GM19467 (cell line): ENCODE data around the gene HOXD8.

Source experiments
- ATAC-seq: cut with Tn5 transposase; IDR thresholded peaks from one replicate; pipeline ENCODE4 v1.9.1; 2021; ENCODE audit warnings: mild to moderate bottlenecking, moderate library complexity; ENCODE audit not compliant: unreplicated experiment

Gene HOXD8

GRCh38 chr2:176157499-176158185, 28.1 kb downstream of the HOXD8 start:
- ATAC-seq: no peak

DNA sequence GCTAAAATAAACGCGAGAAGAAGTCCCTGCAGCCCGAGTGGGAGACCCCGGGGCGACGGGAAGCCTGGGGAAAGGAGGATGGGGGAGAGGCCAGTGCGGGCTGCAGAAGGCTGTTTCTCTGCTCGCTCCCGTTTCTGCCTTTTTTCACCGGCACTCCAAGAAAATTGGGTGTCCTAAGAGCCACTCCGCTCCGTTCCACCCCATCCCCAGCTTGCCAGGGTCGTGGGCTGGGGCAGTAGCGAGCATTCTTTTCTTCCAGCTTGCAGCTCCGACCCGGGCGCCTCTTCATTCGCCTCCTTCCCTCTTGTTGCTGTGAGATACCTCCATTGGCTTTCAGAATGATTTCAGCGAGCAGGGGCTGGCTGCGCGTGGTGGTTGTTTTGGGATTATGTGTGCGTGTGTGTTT, 28.7 kb downstream of the HOXD8 start:
- no peak for ATAC-seq

DNA sequence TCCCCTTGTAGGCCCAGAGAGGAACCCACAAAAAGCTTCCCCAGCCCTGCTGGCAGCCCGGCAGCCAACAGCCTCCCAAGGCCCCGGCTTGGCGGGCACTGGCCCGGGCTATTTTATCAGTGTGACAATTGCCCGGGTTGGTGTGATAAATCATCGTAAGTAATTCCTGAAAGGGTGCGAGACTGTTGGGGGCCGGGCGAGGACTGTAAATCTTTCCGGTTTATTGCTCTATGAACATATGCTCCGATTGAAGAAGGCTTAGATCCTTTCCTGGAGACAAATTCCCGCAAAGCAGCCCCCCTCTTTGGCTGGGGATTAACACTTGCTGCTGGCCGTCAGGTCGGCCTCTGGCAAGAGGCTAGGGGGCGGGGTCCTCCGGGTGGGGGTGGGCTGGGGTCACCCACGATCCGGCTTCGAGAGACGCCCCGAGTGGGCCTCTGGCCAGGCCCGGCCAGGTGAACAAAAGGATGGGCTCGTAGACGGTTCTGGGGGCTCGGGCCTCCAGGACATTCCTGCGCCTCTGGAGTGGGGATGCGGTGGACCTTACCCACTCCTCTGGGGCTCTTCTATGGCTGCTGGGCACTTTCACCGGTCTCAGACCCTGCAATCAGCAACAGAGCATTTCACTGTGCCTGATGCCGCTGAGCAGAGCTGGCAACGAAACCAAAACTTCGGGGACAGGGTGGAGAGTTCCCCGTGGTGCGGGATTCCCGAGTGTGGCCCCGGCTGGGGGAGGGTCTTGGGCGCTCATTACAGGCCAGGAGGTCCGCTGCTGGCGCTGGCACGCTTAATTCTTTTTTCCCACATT, 29.6 kb downstream of the HOXD8 start:
- ATAC-seq: no peak

- ATAC-seq: no peak
These were observed 30.3 kb downstream of the HOXD8 start for GRCh38 chr2:176159663-176160250.

DNA sequence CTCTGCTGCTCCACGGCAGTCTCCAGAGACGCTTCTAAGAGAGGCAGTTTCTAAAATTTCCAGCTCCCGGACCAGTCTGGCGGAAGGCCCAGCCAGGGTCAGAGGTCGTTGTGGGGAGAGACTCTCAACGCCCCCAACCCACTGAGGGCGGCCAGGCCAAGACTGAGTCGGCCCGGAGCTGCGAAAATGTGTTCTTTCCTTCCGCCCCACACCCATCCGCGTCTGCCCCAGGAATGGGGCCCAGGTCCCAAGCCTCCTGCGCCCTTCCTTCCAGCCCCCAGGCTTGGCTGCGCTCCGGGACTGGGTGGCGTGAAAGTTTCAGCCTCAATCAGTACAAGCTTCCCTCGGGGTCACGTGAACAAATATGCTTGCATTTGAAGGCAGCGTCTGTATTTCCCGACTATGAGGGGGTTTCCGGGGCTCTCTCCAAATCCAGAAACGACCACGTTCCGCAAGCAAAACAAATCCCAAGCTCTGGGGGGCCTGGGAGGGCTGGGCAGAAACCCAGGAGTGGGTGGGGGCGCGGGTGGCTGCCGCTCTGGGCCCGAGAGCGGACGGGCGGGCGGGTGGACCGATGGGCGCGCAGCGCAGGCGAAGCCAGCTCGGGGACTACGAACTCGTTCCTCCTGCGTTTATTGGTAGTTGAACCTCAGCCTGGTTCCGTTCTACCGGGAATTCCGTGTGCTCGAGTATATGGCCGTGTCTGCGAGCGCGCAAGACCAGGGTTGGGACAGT, 30.9 kb downstream of the HOXD8 start:
- no peak for ATAC-seq

- no peak for ATAC-seq
These were observed 31.7 kb downstream of the HOXD8 start for GRCh38 chr2:176160986-176161824.

DNA sequence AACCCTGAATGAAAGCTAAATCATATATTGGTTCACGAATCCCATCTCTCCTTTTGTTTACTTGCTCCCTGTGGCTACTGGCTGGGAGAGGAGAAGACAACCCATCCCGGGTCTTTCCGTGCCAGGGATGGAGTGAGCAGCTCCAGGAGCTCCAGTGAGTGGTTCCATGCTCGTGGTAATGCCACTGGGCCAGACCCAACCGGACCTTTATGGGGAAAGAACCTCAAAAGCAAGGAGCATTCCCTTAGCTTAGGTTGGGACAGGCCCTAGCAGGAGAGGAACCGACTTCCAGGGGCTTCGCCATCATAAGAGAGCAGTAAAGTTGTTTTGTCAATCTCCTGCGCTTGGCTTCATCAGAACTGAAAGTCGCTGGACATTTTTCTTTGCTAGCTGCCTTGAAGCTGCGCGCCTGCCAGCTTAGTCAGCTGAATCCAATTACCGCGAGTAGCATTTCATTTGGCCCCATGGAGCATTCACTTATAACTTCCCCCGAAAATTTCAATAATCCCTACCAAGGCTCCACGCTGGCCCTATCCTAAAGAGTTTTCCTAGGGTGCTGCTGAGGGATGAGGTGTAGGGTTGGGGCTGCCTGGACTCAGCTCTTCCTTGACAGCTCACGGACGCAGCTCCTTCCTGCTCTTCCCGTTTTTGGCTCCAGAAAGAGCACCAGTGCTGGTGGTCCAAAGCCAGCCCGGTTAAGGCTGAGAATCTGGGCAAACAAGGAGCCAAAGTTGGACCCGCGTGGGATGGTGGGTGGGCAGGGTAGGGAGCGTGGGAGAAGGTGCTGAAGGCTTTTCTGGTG, 32.5 kb downstream of the HOXD8 start:
- ATAC-seq: no peak

DNA sequence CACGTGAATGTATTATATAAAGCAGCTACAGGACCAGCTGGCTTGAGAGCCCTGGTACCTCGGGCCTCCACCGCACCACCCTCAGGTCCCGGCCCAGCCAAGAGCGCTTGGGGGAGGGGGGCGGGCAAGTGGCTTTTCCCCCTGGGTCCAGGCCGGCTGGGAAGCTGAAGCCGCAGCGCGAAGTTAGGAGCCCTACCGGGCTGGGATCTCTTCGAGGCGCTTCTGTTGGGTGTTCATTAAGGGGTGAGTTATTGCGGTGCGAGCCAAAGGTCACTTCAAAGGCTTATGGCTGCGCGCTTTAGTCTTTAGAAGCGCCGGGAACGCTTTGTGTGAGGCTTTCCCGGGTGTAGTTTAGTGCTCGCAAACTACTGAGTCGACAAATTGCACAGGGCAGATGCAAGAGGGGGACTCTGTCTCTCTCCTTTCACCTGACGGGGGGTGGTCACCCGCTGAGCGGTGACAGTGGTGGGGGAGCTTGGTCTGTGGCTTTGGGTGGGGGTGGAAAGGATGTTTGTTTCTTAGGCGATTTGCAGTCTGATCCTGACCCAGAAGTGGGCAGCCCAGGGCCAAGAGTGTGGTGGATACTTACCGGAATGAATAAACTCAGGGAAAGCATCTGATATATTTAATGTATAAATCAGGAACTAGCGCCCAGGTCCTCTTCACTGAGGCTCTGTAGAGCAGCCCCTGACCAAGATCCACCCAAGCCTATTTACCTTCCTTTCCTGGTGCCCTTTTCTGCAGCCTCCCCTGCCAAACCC, 33.6 kb downstream of the HOXD8 start:
- no peak for ATAC-seq

DNA sequence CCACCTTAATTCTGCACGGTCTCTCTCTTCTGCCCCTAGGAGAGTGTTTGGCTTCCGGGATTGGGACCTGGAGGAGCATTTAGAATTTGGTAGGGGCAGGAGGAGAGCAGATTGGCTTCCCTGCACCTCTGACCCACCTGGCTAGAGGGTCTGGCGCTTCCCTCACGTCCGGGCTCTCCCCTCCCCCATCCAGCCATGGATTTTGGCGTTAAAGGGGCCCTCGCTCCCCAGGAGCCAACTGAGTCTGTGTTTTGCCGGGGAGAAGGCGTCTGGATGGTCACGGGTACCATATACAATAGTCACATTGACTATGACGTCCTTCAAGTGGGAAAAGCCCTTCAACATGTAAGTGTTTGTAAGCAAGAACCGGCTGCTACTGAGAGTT, 34.2 kb downstream of the HOXD8 start:
- ATAC-seq: no peak

DNA sequence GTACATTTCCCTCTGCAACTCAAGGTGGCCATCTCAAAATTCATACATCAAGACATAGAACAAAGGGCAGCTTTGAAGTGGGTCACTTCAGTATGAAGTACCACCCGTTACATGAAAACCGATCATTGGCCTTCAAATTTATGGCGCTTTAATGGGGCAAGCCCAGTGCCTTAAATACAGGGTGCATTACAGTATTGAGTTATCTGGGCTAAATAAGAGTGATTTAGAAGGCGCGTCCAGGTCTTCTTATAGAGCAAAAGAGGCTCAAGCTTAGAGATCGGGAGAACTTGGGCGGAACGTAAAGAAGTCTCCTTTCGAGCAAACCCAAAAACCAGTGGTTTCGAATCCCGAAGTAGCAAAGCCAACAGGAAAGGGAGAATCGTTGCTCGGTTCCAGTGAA, 34.7 kb downstream of the HOXD8 start:
- ATAC-seq: no peak

GRCh38 chr2:176164611-176165369, 35.3 kb downstream of the HOXD8 start:
- no peak for ATAC-seq

DNA sequence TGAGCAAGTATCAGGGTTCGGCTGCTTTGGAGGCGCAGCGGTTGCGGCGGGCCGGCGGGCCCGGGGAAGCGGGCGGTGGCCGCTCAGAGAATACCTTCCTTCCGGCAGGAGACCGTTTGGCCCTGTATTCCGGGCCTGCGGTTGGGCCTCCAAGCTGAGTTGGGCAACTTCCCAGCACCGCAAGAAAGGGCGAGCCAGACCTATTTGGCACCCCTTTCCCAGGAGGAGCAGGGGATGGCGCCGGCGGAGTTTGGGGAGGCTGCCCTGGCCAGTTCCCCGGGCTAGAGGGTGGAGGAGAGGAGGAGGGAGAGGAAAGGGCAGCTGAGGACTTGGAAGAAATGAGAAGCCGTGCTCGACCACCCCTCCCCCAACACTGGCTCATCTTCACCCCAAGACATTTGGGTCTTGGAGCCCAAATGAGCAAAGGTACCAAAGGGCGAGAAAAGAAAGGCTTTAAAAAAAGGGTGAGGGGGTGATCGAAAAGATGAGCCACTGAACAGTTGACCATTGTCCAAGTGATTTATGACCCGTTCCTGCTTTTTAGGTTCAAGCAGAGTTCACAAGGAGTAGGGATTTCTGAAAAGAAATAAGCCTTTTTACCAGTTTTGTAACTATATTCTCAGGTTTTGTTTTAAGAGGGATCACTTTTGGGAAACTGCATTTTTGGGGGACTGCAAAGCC, 36.0 kb downstream of the HOXD8 start:
- no peak for ATAC-seq

- ATAC-seq: no peak
These were observed 36.8 kb downstream of the HOXD8 start for GRCh38 chr2:176166272-176166671.

DNA sequence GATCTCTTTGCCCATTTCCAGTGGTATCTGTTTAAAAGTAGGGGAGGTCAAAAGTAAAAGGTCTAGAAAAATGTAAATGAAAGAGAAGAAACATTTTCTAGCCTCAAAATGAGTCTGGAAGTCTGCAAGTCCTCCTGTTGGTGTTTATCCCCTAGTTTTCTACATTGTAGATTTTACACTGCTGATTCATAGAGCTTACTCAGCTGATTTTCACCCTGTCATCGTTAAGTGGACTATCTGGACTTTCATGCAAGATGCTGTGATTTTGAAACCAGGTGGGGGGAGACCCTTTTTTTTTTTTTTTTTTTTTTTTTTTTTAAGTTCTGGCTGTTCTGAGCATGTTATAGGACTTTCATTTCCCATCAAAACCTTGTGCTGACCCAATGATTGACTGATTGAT, 37.9 kb downstream of the HOXD8 start:
- no peak for ATAC-seq

DNA sequence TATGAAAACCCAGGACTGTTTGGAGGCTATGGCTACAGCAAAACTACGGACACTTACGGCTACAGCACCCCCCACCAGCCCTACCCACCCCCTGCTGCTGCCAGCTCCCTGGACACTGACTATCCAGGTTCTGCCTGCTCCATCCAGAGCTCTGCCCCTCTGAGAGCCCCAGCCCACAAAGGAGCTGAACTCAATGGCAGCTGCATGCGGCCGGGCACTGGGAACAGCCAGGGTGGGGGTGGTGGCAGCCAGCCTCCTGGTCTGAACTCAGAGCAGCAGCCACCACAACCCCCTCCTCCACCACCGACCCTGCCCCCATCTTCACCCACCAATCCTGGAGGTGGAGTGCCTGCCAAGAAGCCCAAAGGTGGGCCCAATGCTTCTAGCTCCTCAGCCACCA, 39.7 kb downstream of the HOXD8 start:
- ATAC-seq: no peak

DNA sequence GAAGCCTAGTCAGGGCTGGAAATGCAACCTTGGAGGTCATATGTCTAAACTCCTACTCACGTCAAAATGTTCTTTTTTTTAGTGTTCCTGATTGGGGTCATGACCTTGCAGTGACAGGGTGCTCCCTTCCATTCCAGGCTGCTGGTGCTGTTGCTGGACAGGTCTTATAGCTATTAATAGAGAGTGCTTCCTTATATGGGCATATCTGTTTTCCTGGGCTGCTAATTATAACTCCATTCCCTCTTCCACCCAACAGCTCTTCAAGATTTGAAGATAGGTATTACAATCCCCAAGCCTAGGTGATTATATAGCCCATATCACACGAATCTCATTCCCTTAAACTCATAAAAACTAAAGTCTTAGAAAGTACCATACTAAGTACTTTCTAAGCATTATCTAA, 40.2 kb downstream of the HOXD8 start:
- no peak for ATAC-seq

GRCh38 chr2:176170602-176171305, 41.2 kb downstream of the HOXD8 start:
- ATAC-seq: no peak
